DND-41 (cell line): ENCODE results near the gene NEDD4L.

ENCODE experiments used
- EZH2 ChIP-seq: IDR thresholded peaks from 3 replicates; pipeline ENCODE4 v1.6.1; 2012; ENCODE audit warnings: borderline replicate concordance, low read depth, mild to moderate bottlenecking, moderate library complexity, low read length, inconsistent platforms; ENCODE audit not compliant: severe bottlenecking
- TF ChIP-seq, protein P1 (sequence below): IDR thresholded peaks from 2 replicates; pipeline ENCODE4 v1.5.1; 2012; ENCODE audit warnings: borderline replicate concordance, low read length, moderate library complexity, mild to moderate bottlenecking; ENCODE audit not compliant: poor library complexity, severe bottlenecking; ENCODE audit errors: extremely low read depth

DNA sequence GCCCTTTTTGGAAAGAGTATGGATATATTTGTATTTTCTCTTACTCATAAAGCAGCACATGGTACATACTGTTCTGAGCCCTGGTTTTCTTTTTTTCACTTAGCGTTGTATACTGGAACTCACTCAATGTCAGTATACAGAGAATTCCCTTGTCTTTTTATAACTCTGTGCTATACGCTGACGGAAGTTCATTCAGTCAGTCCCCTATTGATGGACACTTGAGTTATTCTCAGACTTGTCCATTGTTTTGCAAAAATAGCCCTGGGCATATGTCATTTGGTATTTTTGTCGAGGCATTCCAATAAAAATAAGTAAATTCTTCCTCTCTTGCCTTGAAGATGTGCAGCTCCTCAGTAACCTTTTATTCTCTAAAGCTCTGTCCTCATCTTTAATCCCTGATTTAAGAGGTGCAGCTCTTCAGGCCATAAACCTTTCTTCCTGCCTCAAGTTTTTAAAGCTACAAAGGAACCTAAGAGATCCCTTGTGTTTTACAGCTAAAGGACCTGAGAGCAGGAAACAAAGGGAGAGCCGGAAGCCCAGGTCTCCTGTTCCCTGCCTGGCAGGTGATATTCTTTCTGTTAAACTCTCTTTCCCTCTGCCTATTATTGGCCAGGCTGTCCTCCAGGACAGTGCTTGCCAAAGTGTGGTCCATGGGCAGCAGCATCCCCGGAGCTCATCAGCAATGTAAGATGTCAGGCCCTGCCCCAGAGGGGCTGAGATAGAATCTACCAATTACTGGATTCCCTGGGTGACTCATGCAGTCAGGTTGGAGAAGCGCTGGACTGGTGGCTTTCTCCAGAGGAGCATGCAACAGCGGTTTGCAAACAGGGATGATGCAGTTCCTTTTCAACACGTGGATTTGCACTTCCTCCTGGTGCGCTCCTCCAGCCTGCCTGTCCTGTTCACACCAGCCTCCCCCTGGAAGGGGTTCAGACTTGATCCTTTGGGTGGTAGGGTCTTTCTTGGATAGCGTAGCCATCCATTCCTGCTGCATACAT lies 158.0 kb downstream of the NEDD4L start:
- TF ChIP-seq, protein P1, sequence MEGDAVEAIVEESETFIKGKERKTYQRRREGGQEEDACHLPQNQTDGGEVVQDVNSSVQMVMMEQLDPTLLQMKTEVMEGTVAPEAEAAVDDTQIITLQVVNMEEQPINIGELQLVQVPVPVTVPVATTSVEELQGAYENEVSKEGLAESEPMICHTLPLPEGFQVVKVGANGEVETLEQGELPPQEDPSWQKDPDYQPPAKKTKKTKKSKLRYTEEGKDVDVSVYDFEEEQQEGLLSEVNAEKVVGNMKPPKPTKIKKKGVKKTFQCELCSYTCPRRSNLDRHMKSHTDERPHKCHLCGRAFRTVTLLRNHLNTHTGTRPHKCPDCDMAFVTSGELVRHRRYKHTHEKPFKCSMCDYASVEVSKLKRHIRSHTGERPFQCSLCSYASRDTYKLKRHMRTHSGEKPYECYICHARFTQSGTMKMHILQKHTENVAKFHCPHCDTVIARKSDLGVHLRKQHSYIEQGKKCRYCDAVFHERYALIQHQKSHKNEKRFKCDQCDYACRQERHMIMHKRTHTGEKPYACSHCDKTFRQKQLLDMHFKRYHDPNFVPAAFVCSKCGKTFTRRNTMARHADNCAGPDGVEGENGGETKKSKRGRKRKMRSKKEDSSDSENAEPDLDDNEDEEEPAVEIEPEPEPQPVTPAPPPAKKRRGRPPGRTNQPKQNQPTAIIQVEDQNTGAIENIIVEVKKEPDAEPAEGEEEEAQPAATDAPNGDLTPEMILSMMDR: no peak
- no peak for TF ChIP-seq EZH2
